ENCODE results near the gene CLASP1. TPM values are rescaled to one million over a fixed set of nuclear protein-coding genes. Genes with fewer than 3 reads are reported as not detected.

Gene CLASP1
- total and polyA plus RNA-seq, 2 of the 8 experiments (the other 6 are each of a cell fraction or from before 2014, with no cell fraction given) = 7.3 to 53.9 TPM

DNA sequence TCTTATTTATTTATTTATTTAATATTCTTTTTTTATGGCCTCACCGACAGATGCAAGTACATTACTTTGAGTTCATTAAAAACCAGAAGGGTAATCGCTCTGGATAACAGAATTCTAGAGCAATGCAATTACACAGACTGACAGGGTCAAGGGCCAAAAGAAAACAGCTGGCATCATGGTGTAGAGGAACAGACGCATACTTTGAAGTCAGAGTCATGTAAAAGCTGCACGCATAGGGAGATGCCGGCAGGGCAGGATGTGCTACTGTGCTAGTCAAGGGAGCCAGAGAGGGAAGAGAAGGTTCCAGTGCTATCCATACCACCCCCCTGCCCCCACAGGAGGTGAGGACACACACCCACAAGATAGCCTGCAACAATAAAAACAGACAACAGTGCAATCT is 249.1 kb downstream of the CLASP1 start:
- Histone ChIP-seq H2AK5ac (ENCODE audit: low read depth, low read length) (no peak overlapping the region), H3K9me3 (ENCODE audit: insufficient read depth in 2 of 2, low read depth in 1 of 2, low read length in 1 of 2) (no peaks in the 10 kb centered on the region)
- CTCF ChIA-PET (ENCODE audit: partially characterized antibody) = interaction anchor here (0.8 to 0.9 kb wide), 2 partner anchors 12 to 18 kb away, joined by 3 read pairs; no protein-coding TSS in a partner anchor

More for the DNA sequence above, 249.1 kb downstream of the CLASP1 start:
- H3K9ac ChIP-seq (replicated peaks in 1 of 4; ENCODE audit: extremely low read depth in 1 of 4, low read depth in 3 of 4, low read length in 3 of 4) = no peak overlapping the region
- H4K91ac ChIP-seq (replicated peaks; ENCODE audit: insufficient read length, low read length) = no peak overlapping the region
- no peaks in the 10 kb centered on the region for H3K27me3 ChIP-seq (replicated peaks in 1 of 4; ENCODE audit: control insufficient read depth in 3 of 4, extremely low read depth in 1 of 4, insufficient read depth in 3 of 4, low read length in 3 of 4)
- H3K4me2 ChIP-seq (ENCODE audit: insufficient read depth in 1 of 2, low read depth in 2 of 2, low read length in 2 of 2) = no peak overlapping the region
- no peak overlapping the region for H2BK12ac ChIP-seq (ENCODE audit: low read depth, low read length)
- no peak overlapping the region for H4K5ac ChIP-seq (ENCODE audit: insufficient read length, low read depth, low read length)
- H2AFZ ChIP-seq (ENCODE audit: low read length) = no peak overlapping the region
- POLR2A ChIA-PET (ENCODE audit: partially characterized antibody) = no interaction called here
- H2BK15ac ChIP-seq (ENCODE audit: low read length) = no peak overlapping the region
- no peaks in the 10 kb centered on the region for H3K79me2 ChIP-seq (ENCODE audit: control insufficient read depth in 1 of 2, insufficient read depth in 2 of 2, low read length in 2 of 2)
- no peak overlapping the region for H3K18ac ChIP-seq (ENCODE audit: extremely low read depth, low read length)
- H3K36me3 ChIP-seq (ENCODE audit: control insufficient read depth in 2 of 4, insufficient read depth in 4 of 4, low read length in 3 of 4) = peaks cover 3 to 43% (median 21%) of the 10 kb centered on the region in 4 experiments; a peak in 7 of 8 replicates
- H3K14ac ChIP-seq (ENCODE audit: insufficient read length) = no peak overlapping the region
- no peaks in the 10 kb centered on the region for H3K23me2 ChIP-seq (ENCODE audit: low read depth, low read length)
- WGBS, 2 experiments (ENCODE audit: extremely low coverage in 1 of 2, insufficient coverage in 1 of 2, insufficient read length in 1 of 2, insufficient replicate concordance in 2 of 2, low coverage in 1 of 2, low lambda C conversion rate in 2 of 2, missing lambda C conversion rate in 1 of 2) = 87% methylated on average over 5 of the region's 5 CpGs; no CpG with 5 or more reads in 1 of the 2 experiments
- H3K4me1 ChIP-seq (replicated peaks in 1 of 4; ENCODE audit: control insufficient read depth in 3 of 4, insufficient read depth in 4 of 4, low read length in 3 of 4) = no peaks in the 10 kb centered on the region
- no peaks in the 10 kb centered on the region for H4K20me1 ChIP-seq (replicated peaks in 1 of 2; ENCODE audit: control insufficient read depth in 1 of 2, insufficient read depth in 2 of 2, low read length in 2 of 2)
- no peaks in the 10 kb centered on the region for H3K79me1 ChIP-seq (ENCODE audit: low read depth, low read length)
- H2BK120ac ChIP-seq (replicated peaks; ENCODE audit: low read depth, low read length) = no peak overlapping the region
- FAIRE-seq = no peak
- no peak overlapping the region for H3K4ac ChIP-seq (replicated peaks; ENCODE audit: insufficient read length, low read depth, low read length)
- no peak overlapping the region for H3K27ac ChIP-seq (ENCODE audit: low read depth, low read length)
- no peak overlapping the region for H2BK20ac ChIP-seq (ENCODE audit: low read length)
- no peak overlapping the region for H3K56ac ChIP-seq (replicated peaks; ENCODE audit: insufficient read length, low read depth, low read length)
- no peak overlapping the region for H3K23ac ChIP-seq (ENCODE audit: insufficient read length)
- no peak overlapping the region for H3K4me3 ChIP-seq (ENCODE audit: extremely low read depth in 1 of 4, insufficient read depth in 2 of 4, low read depth in 3 of 4, low read length in 4 of 4)
- no peak overlapping the region; the same call in 1 of the 2 replicates for H4K8ac ChIP-seq (ENCODE audit: extremely low read depth, insufficient read depth, low read length)
- no peak for DNase-seq (ENCODE audit: low read depth in 1 of 2, low spot score in 2 of 2)
- no peak overlapping the region for H2BK5ac ChIP-seq (ENCODE audit: low read depth, low read length)
- no peak for TF ChIP-seq GABPA (IDR thresholded peaks at IDR 0.05; ENCODE audit: borderline replicate concordance, insufficient read depth, low read length)
- TF ChIP-seq PHF8 (conservative IDR thresholded peaks at IDR 0.05; ENCODE audit: low read depth, low read length) = no peak
- no peak for TF ChIP-seq SIRT6 (IDR thresholded peaks at IDR 0.05; ENCODE audit: low read length)
- TF ChIP-seq TBP (IDR thresholded peaks at IDR 0.05; ENCODE audit: low read depth, low read length) = no peak
- no peak for TF ChIP-seq SRF (IDR thresholded peaks at IDR 0.05; ENCODE audit: low read depth, low read length)
- TF ChIP-seq SP1 (IDR thresholded peaks at IDR 0.05; ENCODE audit: low read depth, low read length) = no peak
- no peak for TF ChIP-seq EGR1 (IDR thresholded peaks at IDR 0.05; ENCODE audit: borderline replicate concordance, low read depth, low read length)
- no peak for TF ChIP-seq RAD21 (IDR thresholded peaks at IDR 0.05 in 1 of 2, conservative IDR thresholded peaks at IDR 0.05 in 1 of 2; ENCODE audit: low read depth in 2 of 2, low read length in 2 of 2)
- no peak for TF ChIP-seq RNF2 (IDR thresholded peaks at IDR 0.05; ENCODE audit: borderline replicate concordance, low read depth, low read length, missing control alignments, poor library complexity, severe bottlenecking)

Measured in H1 (cell line).